ENCODE results near the gene KCNV2. TPM values are rescaled to one million over a fixed set of nuclear protein-coding genes. Genes with fewer than 3 reads are reported as not detected.
"Not testable (repeated sequence)": the region's sequence is repeated elsewhere in the genome, so short reads cannot be mapped to it uniquely, and the experiment has no call there.

Gene KCNV2
- polyA plus RNA-seq, 1 experiment: not detected

GRCh38 chr9:2700909-2701550, 16.3 kb upstream of the KCNV2 start:
- POLR2A ChIA-PET: no interaction called here

GRCh38 chr9:2704504-2704903, 12.8 kb upstream of the KCNV2 start:
- DNase-seq (ENCODE audit: low read depth): no peak

More at GRCh38 chr9:2700909-2701550, 16.3 kb upstream of the KCNV2 start:
- H3K36me3 ChIP-seq (ENCODE audit: control insufficient read depth, insufficient read depth, low read length): no peaks in the 10 kb centered on the region
- CTCF ChIA-PET: no interaction called here
- TF ChIP-seq CTCF (IDR thresholded peaks at IDR 0.05; ENCODE audit: insufficient read depth, low read depth, low read length): no peak
- H3K27me3 ChIP-seq (ENCODE audit: control insufficient read depth, insufficient read depth, low read length): no peaks in the 10 kb centered on the region
- DNase-seq (ENCODE audit: low read depth): no peak
- H3K4me3 ChIP-seq (ENCODE audit: low read depth, low read length): no peak overlapping the region

GRCh38 chr9:2707256-2707655, 10.1 kb upstream of the KCNV2 start:
- H3K4me3 ChIP-seq (ENCODE audit: low read depth, low read length); DNase-seq (ENCODE audit: low read depth); POLR2A ChIA-PET; CTCF ChIA-PET; H3K36me3 ChIP-seq (ENCODE audit: control insufficient read depth, insufficient read depth, low read length); H3K27me3 ChIP-seq (ENCODE audit: control insufficient read depth, insufficient read depth, low read length): not testable (repeated sequence)

More at GRCh38 chr9:2704504-2704903, 12.8 kb upstream of the KCNV2 start:
- Histone ChIP-seq H3K4me3 (ENCODE audit: low read depth, low read length) (no peak overlapping the region), H3K27me3 (ENCODE audit: control insufficient read depth, insufficient read depth, low read length) (no peaks in the 10 kb centered on the region), H3K36me3 (ENCODE audit: control insufficient read depth, insufficient read depth, low read length) (no peaks in the 10 kb centered on the region)
- no peak for TF ChIP-seq CTCF (IDR thresholded peaks at IDR 0.05; ENCODE audit: insufficient read depth, low read depth, low read length)
- CTCF ChIA-PET: interaction anchor here (1.3 kb wide), 1 partner anchor 18 kb away, joined by 3 read pairs; no protein-coding TSS in a partner anchor
- POLR2A ChIA-PET: no interaction called here

GRCh38 chr9:2709645-2710101, 7.6 kb upstream of the KCNV2 start:
- no peak for TF ChIP-seq CTCF (IDR thresholded peaks at IDR 0.05; ENCODE audit: insufficient read depth, low read depth, low read length)

GRCh38 chr9:2711716-2712115, 5.6 kb upstream of the KCNV2 start:
- CTCF ChIA-PET: interaction anchor here (2.0 kb wide), 1 partner anchor 13 kb away, joined by 5 read pairs; no protein-coding TSS in a partner anchor
- Histone ChIP-seq H3K36me3 (ENCODE audit: control insufficient read depth, insufficient read depth, low read length) (no peaks in the 10 kb centered on the region), H3K27me3 (ENCODE audit: control insufficient read depth, insufficient read depth, low read length) (no peaks in the 10 kb centered on the region), H3K4me3 (ENCODE audit: low read depth, low read length) (no peak overlapping the region)
- DNase-seq (ENCODE audit: low read depth): no peak
- POLR2A ChIA-PET: no interaction called here
- TF ChIP-seq CTCF (IDR thresholded peaks at IDR 0.05; ENCODE audit: insufficient read depth, low read depth, low read length): no peak

More at GRCh38 chr9:2709645-2710101, 7.6 kb upstream of the KCNV2 start:
- no peak overlapping the region for H3K4me3 ChIP-seq (ENCODE audit: low read depth, low read length)
- ChIA-PET CTCF (no interaction called here), POLR2A (no interaction called here)
- H3K36me3 ChIP-seq (ENCODE audit: control insufficient read depth, insufficient read depth, low read length): no peaks in the 10 kb centered on the region
- H3K27me3 ChIP-seq (ENCODE audit: control insufficient read depth, insufficient read depth, low read length): no peaks in the 10 kb centered on the region
- no peak for DNase-seq (ENCODE audit: low read depth)

Measured in BJ (cell line).